ENCODE data around the gene CCDC28A.
A peak's percentile ranks its signal among the peaks of the same experiment; 100 is the strongest.

CCDC28A gene

DNA sequence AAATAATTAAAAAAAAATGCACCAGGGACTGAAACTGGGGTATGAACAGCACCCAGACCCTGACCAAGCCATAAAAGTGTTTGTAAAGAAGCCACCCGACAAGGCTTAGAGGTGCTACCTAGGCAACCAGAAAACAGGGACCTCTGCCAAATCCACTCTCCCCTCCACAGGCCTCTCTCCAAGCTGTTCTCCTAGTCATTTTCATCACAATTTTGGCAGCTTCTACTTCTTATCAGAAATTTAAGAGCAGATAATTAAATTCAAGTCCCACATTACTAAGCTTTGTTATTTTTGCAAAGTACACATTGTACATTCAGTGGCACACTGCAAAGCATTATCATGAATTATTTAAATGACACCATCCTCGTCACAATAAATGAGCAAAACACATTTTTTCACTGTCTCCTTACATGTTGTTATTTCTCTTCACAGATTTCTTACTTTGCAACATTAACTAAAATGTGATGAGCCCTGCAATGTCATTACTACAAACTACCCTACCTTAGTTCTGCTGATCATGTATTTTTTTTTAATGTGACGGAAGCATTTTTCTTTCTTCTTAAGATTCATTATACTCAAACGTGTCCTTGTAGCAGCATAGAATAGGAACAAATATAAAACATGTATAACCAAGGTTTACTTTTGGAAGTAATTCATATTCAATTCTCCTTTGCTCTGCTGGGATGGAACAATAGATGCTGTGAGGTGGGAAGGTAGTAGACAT is 60.4 kb downstream of the CCDC28A start:
- DNase-seq (ENCODE audit: low read depth), result peak; percentile 8

DNA sequence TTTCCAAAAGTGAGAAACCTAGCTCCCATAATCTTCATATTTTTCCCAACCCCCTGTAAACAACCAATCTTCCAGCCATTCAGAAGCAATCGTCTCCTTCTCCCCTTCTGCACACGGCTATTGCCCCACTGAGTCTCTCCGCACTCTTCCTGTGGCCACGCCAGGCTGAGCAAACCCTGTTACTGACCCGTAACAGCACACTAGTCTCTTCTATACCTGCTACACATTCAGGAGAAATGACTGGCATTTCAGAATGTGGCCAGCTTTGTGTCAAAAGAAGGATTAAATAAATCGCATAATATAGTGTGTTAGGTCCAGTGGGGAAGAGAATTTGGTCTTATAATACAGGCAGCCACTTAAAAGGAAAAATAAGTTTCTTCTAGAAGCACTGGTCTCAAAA is 63.7 kb downstream of the CCDC28A start:
- no peak for DNase-seq (ENCODE audit: low read depth)

All from iris pigment epithelial cell (primary cell).